ENCODE results near the gene NCF2. TPM values are rescaled to one million over a fixed set of nuclear protein-coding genes. Genes with fewer than 3 reads are reported as not detected.
A peak's percentile ranks its signal among the peaks of the same experiment; 100 is the strongest.

Gene NCF2
- total RNA-seq, 1 experiment from 2014 or later = 65.5 TPM

- Histone ChIP-seq H3K27ac (peak overlapping the region; percentile 34), H3K4me1 (replicated peaks; ENCODE audit: insufficient read depth) (peaks cover 34% of the 10 kb centered on the region), H3K36me3 (ENCODE audit: low read depth) (peaks cover 18% of the 10 kb centered on the region), H3K9me3 (ENCODE audit: insufficient read depth, low read depth) (no peaks in the 10 kb centered on the region), H3F3A (ENCODE audit: insufficient read depth, low read depth) (peaks cover 32% of the 10 kb centered on the region), H3K4me2 (no peak overlapping the region), H3K27me3 (ENCODE audit: insufficient read depth, low read depth) (no peaks in the 10 kb centered on the region), H4K20me1 (ENCODE audit: insufficient read depth) (no peaks in the 10 kb centered on the region; the same call in 1 of the 2 replicates), H2AFZ (no peak overlapping the region), H3K79me2 (ENCODE audit: low read depth) (peaks cover 85% of the 10 kb centered on the region), H3K9me2 (ENCODE audit: insufficient read depth) (peaks cover 8% of the 10 kb centered on the region; the same call in 1 of the 2 replicates), H3K4me3 (no peak overlapping the region)
- CTCF ChIA-PET = no interaction called here
- POLR2A ChIA-PET (ENCODE audit: unreplicated experiment) = interaction anchor here (0.6 kb wide), 1 partner anchor 58 kb away, joined by 3 read pairs; no protein-coding TSS in a partner anchor
- no peak for DNase-seq
- intact Hi-C loops (cut with micrococcal nuclease; ENCODE audit: unreplicated experiment) = no loop called here
- BruUV-seq (replicated peaks) = no TSS peak
- no peak for TF ChIP-seq EZH2 (IDR thresholded peaks at IDR 0.05; ENCODE audit: low read depth)
- no peak for TF ChIP-seq CTCF (conservative IDR thresholded peaks at IDR 0.05)
Measured at GRCh38 chr1:183512450-183512849, 77.8 kb downstream of the NCF2 start.

- Histone ChIP-seq H4K20me1 (ENCODE audit: insufficient read depth) (no peaks in the 10 kb centered on the region; the same call in 1 of the 2 replicates), H3K27ac (no peak overlapping the region), H3K79me2 (ENCODE audit: low read depth) (peaks cover 87% of the 10 kb centered on the region), H3F3A (ENCODE audit: insufficient read depth, low read depth) (peaks cover 11% of the 10 kb centered on the region; the same call in 1 of the 2 replicates), H3K9me2 (ENCODE audit: insufficient read depth) (peaks cover 4% of the 10 kb centered on the region; the same call in 1 of the 2 replicates), H3K4me1 (replicated peaks; ENCODE audit: insufficient read depth) (peaks cover 9% of the 10 kb centered on the region), H3K4me2 (no peak overlapping the region), H3K27me3 (ENCODE audit: insufficient read depth, low read depth) (no peaks in the 10 kb centered on the region), H3K9me3 (ENCODE audit: insufficient read depth, low read depth) (no peaks in the 10 kb centered on the region), H2AFZ (no peak overlapping the region), H3K36me3 (ENCODE audit: low read depth) (peaks cover 8% of the 10 kb centered on the region; the same call in 1 of the 2 replicates), H3K4me3 (no peak overlapping the region)
- no peak for DNase-seq
- no TSS peak for BruUV-seq (replicated peaks)
- POLR2A ChIA-PET (ENCODE audit: unreplicated experiment) = no interaction called here
- CTCF ChIA-PET = no interaction called here
- TF ChIP-seq EZH2 (IDR thresholded peaks at IDR 0.05; ENCODE audit: low read depth) (no peak), CTCF (conservative IDR thresholded peaks at IDR 0.05) (no peak)
- intact Hi-C loops (cut with micrococcal nuclease; ENCODE audit: unreplicated experiment) = no loop called here
Measured at GRCh38 chr1:183508694-183509093, 81.6 kb downstream of the NCF2 start.

DNA sequence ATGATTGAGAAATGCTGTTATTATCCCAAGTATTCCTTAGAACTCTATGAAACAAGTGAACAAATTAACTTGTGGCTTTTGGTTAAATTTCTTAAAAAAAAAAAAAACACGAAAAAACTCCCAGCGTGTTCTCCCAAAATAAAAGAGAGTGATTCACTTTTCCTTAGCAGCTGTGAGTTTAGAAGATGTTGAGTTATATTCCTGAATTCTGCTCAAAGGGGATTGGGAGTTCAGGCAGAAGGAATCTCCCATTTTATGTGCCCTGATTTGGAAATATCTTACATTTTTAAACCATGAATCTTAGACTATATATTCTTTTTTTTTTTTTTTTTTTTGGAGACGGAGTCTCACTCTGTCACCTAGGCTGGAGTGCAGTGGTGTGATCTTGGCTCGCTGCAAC is 83.7 kb downstream of the NCF2 start:
- Histone ChIP-seq H3K36me3 (ENCODE audit: low read depth) (peaks cover 8% of the 10 kb centered on the region; the same call in 1 of the 2 replicates), H3K9me2 (ENCODE audit: insufficient read depth) (peaks cover 4% of the 10 kb centered on the region; the same call in 1 of the 2 replicates), H3K79me2 (ENCODE audit: low read depth) (peaks cover 93% of the 10 kb centered on the region), H3K27me3 (ENCODE audit: insufficient read depth, low read depth) (no peaks in the 10 kb centered on the region), H3K9me3 (ENCODE audit: insufficient read depth, low read depth) (no peaks in the 10 kb centered on the region; the same call in 1 of the 2 replicates), H4K20me1 (ENCODE audit: insufficient read depth) (peaks cover 7% of the 10 kb centered on the region; the same call in 1 of the 2 replicates), H3K27ac (no peak overlapping the region), H3F3A (ENCODE audit: insufficient read depth, low read depth) (peaks cover 16% of the 10 kb centered on the region), H3K4me1 (replicated peaks; ENCODE audit: insufficient read depth) (no peaks in the 10 kb centered on the region), H3K4me3 (no peak overlapping the region), H2AFZ (no peak overlapping the region), H3K4me2 (no peak overlapping the region)
- no peak for TF ChIP-seq CTCF (conservative IDR thresholded peaks at IDR 0.05)
- no peak for TF ChIP-seq EZH2 (IDR thresholded peaks at IDR 0.05; ENCODE audit: low read depth)
- intact Hi-C loops (cut with micrococcal nuclease; ENCODE audit: unreplicated experiment) = no loop called here
- DNase-seq = no peak
- ChIA-PET CTCF (no interaction called here), POLR2A (ENCODE audit: unreplicated experiment) (no interaction called here)
- no TSS peak for BruUV-seq (replicated peaks)

Other genes with a start within 250 kb of the NCF2 start
- 22.5 and 29.2 TPM in 2 replicates for gene NMNAT2, start 172.1 kb downstream of the NCF2 start, total RNA-seq (2021)
- 56.0 and 72.9 TPM in 2 replicates for gene SMG7, start 118.0 kb downstream of the NCF2 start, total RNA-seq (2021)
- 143 and 150 TPM in 2 replicates for gene ARPC5, start 45.3 kb upstream of the NCF2 start, total RNA-seq (2021)
- gene APOBEC4, start 62.9 kb upstream of the NCF2 start, total RNA-seq (2021) = not detected in 2 replicates
- gene RGL1, start 214.7 kb upstream of the NCF2 start, total RNA-seq (2021) = 2.1 and 2.6 TPM in 2 replicates